ENCODE results near the gene GMIP. TPM values are rescaled to one million over a fixed set of nuclear protein-coding genes. Genes with fewer than 3 reads are reported as not detected.

The GMIP gene
- polyA plus RNA-seq, 3 donors = 3.6 to 6.9 (median 5.6) TPM

DNA sequence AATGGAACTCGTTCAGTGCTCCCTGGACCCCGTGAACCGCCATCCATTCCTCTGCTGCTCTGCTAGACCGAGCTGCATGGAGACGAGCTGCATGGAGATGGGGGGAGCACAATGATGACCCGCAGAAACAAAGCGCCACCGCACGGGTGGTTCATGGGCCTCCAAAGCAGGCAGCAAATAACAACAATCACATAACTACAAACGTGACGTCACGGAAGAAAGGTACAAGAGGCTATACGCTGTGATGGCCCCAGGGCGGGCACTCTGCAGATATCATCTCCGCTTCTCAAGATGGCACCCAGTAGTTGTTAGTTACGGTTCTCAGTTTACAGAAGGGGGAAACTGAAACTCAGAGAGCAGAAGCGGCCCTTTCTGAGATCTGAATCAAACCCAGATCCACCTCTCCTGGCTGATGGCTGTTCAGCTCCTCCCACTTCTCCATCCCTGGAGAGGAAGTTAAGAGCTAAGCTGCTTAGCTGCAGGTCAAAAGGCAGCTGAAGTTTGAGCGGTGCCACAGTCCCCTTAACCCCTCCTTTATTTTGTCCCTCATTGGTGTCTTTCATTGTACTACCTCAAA is 18.3 kb upstream of the GMIP start:
- no peak for DNase-seq (ENCODE audit: extremely low read depth in 1 of 11, low read depth in 9 of 11, low spot score in 4 of 11)

DNA sequence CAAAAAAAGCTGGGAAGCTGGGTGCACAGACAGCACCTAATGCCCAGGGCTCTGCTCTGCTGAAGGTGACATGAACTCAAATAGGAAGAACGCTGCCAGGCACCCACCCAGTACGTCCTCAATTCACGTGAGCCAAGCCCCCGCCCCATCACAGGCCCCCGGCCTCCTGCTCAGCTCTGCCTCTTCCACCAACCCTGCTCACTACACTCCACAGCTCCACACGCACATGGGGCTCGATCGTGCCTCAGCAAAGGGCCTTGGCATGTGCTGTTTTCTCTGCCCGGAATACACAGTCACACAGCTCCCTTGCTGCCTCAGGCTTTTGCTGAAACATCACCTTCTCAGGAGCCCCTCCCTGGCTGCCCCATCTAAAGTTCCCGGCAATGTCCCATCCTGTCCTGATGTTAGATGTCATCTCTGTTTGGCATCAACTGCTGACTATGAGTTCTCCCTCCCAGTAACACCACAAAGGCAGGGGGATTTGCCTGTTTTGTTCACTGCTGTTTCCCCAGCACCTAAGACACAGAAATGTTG is 17.8 kb upstream of the GMIP start:
- no peak for DNase-seq (ENCODE audit: extremely low read depth in 1 of 11, low read depth in 9 of 11, low spot score in 4 of 11)

DNA sequence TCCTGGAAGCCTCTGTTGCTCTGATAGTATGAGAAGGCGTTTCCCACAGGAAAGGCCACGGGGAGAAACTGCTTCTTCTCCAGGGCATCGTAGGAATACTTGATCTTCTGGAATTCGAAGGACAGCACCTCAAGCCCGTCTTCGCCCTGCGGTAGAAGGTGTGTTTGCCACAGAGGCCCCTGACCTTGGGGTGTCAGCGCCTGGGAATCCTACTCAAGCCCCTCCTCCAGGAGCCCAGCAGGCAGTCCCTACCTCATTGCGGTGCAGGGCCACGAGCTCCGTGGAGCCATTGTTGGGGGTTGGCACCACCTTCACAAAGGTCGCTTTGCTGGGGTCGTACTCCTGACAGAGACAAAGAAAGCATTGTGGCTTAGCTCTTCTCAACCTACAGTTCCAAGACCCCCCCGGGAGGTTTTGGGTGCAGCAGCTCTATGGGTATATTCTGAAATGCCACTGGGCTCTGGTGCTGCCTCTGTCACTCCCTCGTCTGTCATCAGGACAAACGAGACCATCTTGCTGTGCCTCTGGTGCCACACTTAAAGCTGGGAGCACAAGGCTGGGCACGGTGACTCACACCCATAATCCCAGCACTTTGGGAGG is 16.3 kb upstream of the GMIP start:
- DNase-seq (ENCODE audit: extremely low read depth in 1 of 11, low read depth in 9 of 11, low spot score in 4 of 11) = no peak

DNA sequence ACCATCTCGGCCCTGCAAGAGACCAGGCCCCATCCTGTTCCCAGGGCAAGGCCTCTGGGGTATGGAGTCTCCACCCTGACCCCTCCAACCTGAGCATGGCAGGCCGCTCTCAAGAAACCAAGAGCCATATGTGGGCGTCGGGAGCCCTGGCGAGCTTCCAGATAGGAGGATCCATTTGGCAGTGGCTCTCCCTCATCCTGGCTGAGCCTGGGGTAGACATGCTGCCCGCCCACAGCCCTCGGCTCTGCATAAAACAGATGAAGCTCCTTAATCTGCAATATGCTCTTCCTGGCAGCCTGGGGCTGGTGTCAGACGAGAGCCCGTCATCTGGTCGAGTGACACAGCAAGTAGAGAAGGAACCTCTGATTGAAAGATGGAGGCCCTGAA is 13.9 kb upstream of the GMIP start:
- DNase-seq (ENCODE audit: extremely low read depth in 1 of 11, low read depth in 9 of 11, low spot score in 4 of 11) = no peak

DNA sequence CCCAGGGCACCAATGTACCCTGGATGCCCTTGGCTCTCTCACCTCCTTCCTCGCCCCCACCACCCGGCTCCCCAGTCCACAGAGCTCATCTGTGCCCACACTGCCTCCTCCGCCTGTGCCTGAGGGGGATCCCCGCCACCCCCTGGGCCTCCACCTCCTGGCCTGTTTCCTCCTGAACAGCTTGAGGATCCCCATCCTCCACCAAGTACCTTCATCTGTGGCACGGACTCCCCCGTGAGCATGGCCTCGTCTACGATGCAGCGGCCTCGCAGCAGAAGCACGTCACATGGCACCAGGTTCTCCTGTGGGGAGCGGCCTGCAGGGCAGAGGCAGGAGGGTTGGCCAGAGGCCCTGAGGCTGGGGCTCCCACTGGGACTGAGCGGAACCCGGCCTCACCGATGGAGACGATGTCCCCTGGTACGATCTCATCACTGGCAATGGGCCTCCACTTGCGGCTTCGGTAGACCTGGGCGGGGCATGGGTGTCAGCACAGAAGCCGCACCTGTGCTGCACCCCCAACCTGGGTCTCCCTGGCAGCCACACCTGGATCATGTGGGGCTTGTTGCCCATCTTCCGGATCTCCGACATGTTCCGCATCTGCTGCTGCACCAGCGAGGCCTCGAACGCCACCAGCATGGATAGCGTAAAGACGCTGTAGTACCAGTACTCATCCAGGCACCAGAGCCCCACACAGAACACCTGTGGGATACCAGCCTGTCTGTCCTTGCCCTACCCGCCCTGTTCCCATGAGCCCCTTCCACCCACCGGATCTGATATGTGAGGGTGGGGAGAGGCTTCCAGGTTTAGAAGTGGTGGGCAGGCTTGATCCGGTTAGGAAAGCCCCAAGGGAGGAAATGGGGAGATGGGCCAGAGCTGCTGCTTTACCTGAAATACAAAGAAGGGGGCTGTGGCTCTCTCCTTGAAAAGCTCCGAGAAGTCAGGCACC is 13.3 kb upstream of the GMIP start:
- DNase-seq (ENCODE audit: extremely low read depth in 1 of 11, low read depth in 9 of 11, low spot score in 4 of 11) = no peak

DNA sequence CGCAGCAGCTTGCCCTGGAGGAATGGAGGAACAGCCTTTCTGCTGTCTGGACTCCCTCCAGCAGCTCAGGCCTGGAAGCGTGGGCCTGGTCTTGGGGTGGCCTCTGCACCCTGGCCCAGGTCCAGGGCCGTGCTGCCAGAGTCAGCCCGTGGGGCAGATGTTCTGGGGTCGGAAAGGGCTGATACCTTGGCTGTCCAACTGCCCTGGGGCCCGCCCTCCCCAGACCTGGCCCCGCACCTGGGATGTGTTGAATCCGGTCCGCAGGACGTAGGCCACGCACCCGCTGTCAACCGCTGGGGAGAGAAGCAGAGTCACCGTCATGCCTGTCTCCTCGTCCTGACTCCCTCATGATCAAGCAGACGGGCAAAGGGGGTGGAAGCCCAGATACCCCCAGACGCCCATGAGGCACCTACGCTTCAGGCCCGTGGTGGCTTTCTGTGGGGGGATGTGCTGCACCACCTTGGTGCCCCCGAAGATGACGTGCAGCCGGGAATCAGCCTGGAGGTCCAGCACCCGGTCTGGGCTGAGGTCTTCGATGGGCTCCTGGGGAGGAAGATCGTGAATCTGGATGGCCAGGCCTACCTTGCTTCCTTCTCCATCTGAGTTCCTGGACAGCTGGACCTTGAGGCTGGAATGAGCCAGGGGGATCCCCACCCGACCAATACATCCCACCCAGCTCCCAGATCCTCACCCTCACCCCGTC is 12.3 kb upstream of the GMIP start:
- DNase-seq (ENCODE audit: extremely low read depth in 1 of 11, low read depth in 9 of 11, low spot score in 4 of 11) = no peak

DNA sequence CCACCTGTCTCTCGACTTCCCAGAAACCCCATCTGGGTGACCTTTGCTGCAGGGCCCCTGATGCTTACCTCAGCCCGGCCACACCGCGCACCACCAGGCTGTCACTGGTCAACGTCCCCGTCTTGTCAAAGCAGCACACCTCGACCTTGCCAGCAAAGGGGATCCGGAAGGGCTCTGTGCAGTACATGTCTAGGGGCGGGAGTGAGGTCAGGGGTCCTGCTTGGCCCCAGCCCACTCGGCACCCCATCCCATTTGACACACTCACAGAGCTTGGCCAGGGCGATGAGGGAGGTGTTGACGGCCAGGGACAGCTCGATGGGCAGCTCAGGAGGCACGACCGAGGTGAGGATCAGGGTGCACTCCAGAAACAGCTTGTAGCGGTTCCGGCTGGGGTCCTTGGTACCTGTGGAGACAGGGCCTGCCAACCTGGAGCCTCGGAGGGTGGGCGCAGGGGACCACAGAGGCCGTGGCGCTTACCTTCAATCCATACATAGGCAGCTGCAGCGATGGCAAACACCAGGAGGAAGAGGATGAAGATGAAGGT is 11.7 kb upstream of the GMIP start:
- DNase-seq (ENCODE audit: extremely low read depth in 1 of 11, low read depth in 9 of 11, low spot score in 4 of 11) = no peak

DNA sequence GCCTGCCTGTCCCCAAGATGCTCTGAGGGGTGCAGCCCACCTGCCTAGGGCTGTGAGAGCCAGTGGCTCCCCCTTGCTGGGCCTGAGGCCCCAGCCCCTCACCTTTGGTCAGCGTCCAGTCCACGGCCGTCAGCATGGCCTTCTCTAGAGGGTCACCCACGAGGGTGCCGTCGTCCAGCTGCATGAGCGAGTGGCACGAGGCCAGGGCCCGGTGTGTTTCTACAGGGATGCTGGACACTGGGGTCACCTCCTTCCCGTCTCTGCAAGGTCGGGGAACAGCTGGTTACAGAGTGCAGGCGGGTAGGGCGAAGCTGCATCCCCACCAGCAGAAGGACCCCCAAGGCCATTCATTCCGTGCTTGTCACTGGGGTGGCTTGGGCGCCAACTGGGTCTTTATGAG is 11.0 kb upstream of the GMIP start:
- no peak for DNase-seq (ENCODE audit: extremely low read depth in 1 of 11, low read depth in 9 of 11, low spot score in 4 of 11)

DNA sequence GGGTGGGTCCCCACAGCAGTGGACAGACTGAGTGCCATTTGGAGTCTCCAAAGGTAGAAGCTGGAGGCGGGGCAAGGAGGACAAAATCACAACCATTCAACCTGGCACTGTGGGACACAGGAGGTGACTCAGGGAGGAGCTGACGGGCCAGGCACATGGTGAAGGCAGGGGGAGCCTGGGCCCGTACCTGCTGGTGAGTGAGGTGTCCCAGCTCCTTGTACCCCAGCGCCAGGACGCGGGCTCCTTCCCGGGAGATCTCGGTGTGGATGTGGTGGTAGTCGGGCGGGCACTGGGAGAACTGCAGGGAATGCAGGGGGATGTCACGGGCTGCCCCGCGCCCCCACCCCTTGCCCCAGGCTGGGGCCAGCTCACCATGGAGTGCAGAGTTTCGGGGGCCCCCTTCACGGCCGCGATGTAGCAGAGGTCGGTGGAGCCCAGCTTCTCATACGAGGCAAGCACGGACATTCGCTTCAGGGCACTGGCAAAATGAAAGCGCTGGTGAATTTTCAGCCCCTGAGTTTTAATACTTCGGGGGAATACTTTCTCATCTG is 10.2 kb upstream of the GMIP start:
- no peak for DNase-seq (ENCODE audit: extremely low read depth in 1 of 11, low read depth in 9 of 11, low spot score in 4 of 11)

DNA sequence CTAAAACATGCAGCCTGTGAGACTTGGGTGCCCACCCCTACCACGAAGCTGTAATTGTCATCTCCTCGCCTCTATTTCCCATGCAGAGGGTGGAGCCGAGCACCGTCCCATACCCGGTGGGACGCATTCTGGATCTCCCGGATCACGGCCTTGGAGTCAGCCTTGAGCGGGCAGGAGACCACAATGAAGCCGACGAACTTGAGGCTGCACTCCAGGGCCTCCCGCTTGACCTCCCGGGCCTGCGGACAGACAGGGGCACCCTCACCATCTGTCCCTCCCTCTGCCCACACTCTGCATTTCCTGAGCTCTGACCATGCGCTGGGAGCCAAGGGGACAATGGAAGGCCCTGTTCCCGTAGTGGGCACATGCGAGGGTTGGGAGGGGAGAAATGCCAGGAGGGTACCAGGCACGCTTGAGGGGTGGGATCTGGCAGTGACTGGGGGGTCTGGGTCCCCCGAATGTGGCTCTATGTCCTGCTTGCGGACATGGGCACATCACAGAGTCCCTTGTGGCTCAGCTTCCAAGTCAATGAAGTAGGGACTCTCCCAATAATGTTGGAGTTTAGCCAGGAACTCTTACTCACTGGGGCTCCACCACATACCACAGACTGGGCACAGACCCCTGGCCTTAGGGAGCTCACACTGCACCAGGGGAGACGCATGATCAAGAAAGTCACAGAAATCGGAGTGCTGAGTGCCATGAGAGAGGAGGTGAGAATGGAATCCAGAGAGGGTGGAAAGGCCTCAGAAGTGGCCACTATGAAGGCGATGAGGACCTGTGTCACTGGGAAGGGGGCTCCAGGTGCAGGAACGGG is 9.2 kb upstream of the GMIP start:
- no peak for DNase-seq (ENCODE audit: extremely low read depth in 1 of 11, low read depth in 9 of 11, low spot score in 4 of 11)

DNA sequence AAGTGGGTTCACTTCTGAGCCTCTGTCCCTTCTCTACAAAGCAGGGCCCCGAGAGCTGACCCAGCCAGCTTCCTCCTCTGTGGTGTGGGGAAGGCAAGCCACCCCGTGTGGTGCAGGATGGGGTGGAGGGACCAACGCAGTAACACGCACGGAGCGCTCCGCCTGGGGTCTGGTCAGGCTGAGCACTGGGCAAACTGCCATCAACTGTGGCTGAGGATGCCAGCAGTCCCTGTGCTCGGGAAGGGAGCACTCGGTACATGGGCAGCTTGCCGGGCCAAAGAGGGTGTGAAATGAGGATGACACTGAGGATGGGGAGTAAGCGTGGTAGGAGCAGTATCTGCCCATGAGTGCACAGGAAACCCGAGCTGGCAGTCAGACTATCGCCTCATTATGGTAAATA is 7.6 kb upstream of the GMIP start:
- no peak for DNase-seq (ENCODE audit: extremely low read depth in 1 of 11, low read depth in 9 of 11, low spot score in 4 of 11)

DNA sequence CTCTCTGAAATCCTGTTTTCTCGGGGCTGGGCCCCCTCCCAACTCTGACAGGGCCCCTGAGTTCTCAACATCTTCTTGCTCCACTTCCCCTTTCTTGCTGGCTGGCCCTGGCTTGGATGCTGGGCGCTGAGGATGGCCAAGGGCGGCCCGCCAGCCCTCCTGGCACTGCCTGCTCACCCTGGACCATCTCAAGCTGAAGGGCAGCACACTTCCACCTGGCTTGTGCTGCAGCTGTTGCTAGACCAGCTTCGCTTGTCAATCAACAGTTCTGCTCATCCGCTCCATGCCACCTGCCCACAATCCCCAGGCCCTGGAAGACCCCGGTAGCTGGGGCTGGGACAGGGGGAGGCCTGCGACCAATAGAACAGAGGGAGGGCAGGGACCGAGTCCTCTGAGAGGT is 6.9 kb upstream of the GMIP start:
- no peak for DNase-seq (ENCODE audit: extremely low read depth in 1 of 11, low read depth in 9 of 11, low spot score in 4 of 11)

DNA sequence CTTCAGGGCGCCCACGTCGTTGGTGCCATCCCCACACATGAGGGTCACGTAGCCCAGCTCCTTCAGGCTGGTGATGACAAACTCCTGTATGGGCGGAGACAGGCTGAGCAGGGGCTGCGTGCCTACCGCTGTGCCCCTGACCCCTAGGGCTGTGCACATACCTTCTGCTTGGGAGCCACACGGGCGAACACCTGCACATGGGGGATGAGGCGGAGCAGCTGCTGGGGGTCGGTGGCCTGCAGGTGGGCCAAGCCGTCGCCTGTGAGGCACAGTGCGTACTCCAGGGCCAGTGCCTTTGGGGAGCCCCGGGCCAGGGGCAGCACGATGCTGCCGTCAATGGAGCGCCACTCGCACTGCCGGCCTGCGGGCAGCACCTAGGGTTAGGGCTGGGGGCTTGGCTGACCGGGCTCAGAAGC is 6.1 kb upstream of the GMIP start:
- no peak for DNase-seq (ENCODE audit: extremely low read depth in 1 of 11, low read depth in 9 of 11, low spot score in 4 of 11)

DNA sequence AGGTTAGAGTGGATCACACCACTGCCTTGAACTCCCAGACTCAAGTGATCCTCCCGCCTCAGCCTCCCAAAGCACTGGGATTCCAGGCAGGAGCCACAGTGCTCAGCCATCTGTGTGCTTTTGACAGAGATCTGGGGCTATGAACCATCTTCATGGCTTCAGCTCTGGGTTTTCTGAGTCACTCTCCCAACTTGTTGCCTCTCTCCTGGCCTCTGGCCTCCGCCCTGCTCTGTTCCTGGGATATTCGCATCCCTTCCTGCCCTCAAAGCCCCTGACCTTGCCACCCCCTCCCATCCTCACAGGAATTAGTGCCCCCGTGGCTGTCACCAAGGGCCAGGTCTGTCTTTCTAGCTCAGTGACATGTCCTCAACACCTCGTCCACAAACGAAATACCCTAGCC is 5.7 kb upstream of the GMIP start:
- DNase-seq (ENCODE audit: extremely low read depth in 1 of 11, low read depth in 9 of 11, low spot score in 4 of 11) = no peak

DNA sequence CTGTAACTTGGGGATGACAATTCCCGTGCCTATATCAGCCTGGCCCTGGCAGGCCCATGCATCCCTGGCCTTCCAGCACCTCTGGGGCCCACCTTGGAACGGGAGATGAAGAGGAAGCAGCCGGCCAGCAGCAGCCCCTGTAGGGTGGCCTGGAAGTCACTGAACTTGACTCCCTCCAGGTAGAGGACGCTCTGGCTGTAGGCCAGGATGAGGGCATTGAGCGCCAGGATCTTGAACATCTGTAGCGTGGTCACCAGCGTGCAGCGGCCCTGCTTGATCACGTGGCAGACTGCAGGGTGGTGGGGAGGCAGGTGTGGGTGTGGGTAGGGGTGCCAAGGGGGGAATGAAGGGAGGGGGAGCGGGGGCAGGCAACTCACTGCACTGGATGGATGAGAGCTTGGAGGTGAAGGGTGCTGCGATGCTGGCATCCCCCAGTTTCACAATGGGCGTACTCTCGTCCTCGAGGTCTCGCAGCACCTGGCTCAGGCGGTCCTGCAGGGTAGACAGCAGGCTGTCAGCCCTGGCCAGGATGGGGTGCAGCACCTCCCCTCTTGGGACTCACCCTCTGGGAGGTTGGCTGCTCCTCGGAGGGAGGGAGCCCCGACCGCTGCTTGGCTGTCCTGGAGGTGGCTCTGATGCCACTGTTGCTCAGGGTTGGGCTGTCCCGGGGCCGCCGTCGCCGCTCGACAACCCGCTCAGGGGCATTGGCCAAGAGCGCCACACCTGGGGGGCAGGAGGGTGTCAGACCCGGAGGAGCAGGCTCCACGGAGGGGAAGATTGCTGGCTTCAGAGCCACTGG is 3.8 kb upstream of the GMIP start:
- no peak for DNase-seq (ENCODE audit: extremely low read depth in 1 of 11, low read depth in 9 of 11, low spot score in 4 of 11)

DNA sequence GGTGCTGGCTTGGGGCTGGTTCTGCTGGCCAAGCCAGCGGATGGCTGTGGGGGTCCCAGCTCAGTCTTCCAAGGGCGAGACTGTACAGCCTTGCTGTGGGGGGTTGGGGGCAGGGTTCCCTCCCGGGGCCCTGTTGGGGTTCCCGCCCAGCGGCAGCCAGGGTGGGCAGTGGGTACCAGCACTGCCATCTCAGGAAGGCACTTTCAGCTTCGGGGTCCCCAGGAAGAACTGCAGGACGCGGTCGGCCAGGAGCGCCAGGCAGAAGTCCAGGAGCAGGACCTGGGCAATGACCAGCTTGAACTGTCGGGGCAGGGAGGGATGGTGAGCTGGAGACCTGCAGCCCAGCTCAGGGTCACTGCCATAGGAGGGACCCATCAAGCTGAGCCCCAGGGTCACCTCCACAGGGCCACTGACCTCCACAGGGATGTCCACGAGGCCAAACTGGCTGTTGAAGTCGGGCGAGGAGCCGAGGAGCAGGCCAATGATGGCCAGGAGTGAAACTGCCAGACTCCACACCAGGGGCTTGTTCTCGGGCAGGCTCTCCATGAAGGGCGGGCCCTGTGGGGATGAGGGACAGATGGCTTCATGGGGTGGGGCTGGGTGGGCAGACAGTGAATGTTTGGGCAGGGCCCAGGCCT is 1.9 kb upstream of the GMIP start:
- no peak for DNase-seq (ENCODE audit: extremely low read depth in 1 of 11, low read depth in 9 of 11, low spot score in 4 of 11)

DNA sequence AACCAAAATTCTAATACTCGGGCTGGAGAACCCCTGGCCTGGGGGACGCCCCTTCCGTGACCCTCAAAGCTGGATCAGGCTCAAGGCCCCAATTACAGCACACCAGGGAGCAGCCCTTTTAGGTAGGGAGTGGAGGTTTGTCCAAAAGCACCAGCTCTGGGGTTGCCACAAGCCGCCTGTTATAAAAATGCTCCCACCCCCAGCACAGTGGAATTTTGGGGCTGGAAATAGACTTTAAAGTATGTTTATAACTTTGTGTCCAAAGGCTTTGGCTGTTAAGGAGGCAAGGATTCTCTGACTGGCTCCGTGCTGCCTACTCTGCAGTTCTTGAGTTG is 564 bp upstream of the GMIP start:
- DNase-seq (ENCODE audit: extremely low read depth in 1 of 11, low read depth in 9 of 11, low spot score in 4 of 11) = no peak
